ENCODE results near the gene SDSL. TPM values are rescaled to one million over a fixed set of nuclear protein-coding genes. Genes with fewer than 3 reads are reported as not detected.

SDSL gene
- total and polyA plus RNA-seq, 2 of the 13 experiments (the other 11 are each of a cell fraction or from before 2014, with no cell fraction given): 1.2 to 1.7 TPM

GRCh38 chr12:113479590-113480335 is 57.6 kb downstream of the SDSL start (continued):
- TF ChIP-seq REST (IDR thresholded peaks at IDR 0.05; ENCODE audit: borderline replicate concordance in 1 of 2, low read depth in 1 of 2, low read length in 2 of 2) (peak; percentile 94 to 99), NCOA5 (CRISPR knock-in tag; IDR thresholded peaks at IDR 0.05) (no peak), ZNF225 (CRISPR knock-in tag; IDR thresholded peaks at IDR 0.05) (no peak), ZNF614 (CRISPR knock-in tag; IDR thresholded peaks at IDR 0.05; ENCODE audit: borderline replicate concordance) (no peak), HOXD1 (CRISPR knock-in tag; IDR thresholded peaks at IDR 0.05) (peak; percentile 54; the same call in 1 of the 2 replicates), ZNF333 (CRISPR knock-in tag; IDR thresholded peaks at IDR 0.05; ENCODE audit: borderline replicate concordance) (no peak), GTF3A (CRISPR knock-in tag; conservative IDR thresholded peaks at IDR 0.05) (no peak), ZKSCAN8 (CRISPR knock-in tag; IDR thresholded peaks at IDR 0.05; ENCODE audit: borderline replicate concordance) (no peak), MTF1 (CRISPR knock-in tag; IDR thresholded peaks at IDR 0.05) (peak; percentile 85), RFX3 (CRISPR knock-in tag; IDR thresholded peaks at IDR 0.05) (no peak), DBP (CRISPR knock-in tag; IDR thresholded peaks at IDR 0.05; ENCODE audit: not compliant biosample characterization) (no peak), SP1 (IDR thresholded peaks at IDR 0.05) (no peak), SP1 (CRISPR knock-in tag; IDR thresholded peaks at IDR 0.05) (no peak), NFYB (CRISPR knock-in tag; IDR thresholded peaks at IDR 0.05) (no peak), BCL3 (CRISPR knock-in tag; IDR thresholded peaks at IDR 0.05) (no peak), ZHX1 (CRISPR knock-in tag; IDR thresholded peaks at IDR 0.05; ENCODE audit: low read depth) (no peak), CSRNP1 (CRISPR knock-in tag; IDR thresholded peaks at IDR 0.05) (no peak), NKX3-1 (CRISPR knock-in tag; IDR thresholded peaks at IDR 0.05) (peak; percentile 93), NCOA1 (CRISPR knock-in tag; IDR thresholded peaks at IDR 0.05) (no peak), ZNF563 (CRISPR knock-in tag; IDR thresholded peaks at IDR 0.05) (peak; percentile 79)
